ENCODE measurements around the gene RREB1.

RREB1 gene

DNA sequence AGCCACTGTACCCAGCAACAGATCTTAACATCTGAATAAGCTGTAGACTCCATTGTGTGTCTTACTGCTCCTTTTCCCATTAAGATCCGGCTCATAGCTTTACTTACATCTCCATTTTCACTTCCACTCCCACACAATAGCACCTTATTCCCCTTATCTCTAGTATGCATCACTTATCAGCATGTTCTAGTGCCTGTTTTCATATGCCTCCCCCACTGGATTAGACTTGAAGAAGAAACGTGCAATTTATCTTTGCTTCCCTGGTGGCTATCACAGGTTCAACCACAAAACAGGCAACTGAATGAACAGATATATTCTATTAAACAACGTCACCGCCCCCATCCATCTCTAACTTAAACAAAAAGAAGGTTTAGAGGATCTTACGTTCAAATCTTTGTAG, 193.2 kb downstream of the RREB1 start:
- DNase-seq (ENCODE audit: low spot score) = no peak
